ENCODE results near the gene IDUA. TPM values are rescaled to one million over a fixed set of nuclear protein-coding genes. Genes with fewer than 3 reads are reported as not detected.

IDUA gene
- total and polyA plus RNA-seq, 5 donors = 8.5 to 17.4 (median 17.0) TPM

GRCh38 chr4:984336-985054 is 2.3 kb upstream of the IDUA start:
- Histone ChIP-seq H3K27ac (ENCODE audit: low read length) (no peak overlapping the region), H3K9me3 (ENCODE audit: control insufficient read depth, low read length) (no peaks in the 10 kb centered on the region), H3K4me3 (ENCODE audit: low read length) (peak overlapping the region; percentile 7), H3K27me3 (ENCODE audit: control insufficient read depth, insufficient read depth) (no peaks in the 10 kb centered on the region), H3K4me1 (ENCODE audit: control insufficient read depth, insufficient read depth, low read length) (no peaks in the 10 kb centered on the region)
- peak in 1 of 3 donors; percentile 13 for DNase-seq
- ATAC-seq = no peak
- 83% methylated on average over 15 of the region's 15 CpGs for WGBS
- intact Hi-C loops (cut with DNase I) = loop anchor here in 1 of 4 donors (10.0 kb wide), 1 partner anchor 230 kb away; no protein-coding TSS in a partner anchor

GRCh38 chr4:985123-985830 is 1.6 kb upstream of the IDUA start:
- Histone ChIP-seq H3K4me1 (ENCODE audit: control insufficient read depth, insufficient read depth, low read length) (no peaks in the 10 kb centered on the region), H3K27me3 (ENCODE audit: control insufficient read depth, insufficient read depth) (no peaks in the 10 kb centered on the region), H3K4me3 (ENCODE audit: low read length) (peak overlapping the region; percentile 7), H3K9me3 (ENCODE audit: control insufficient read depth, low read length) (no peaks in the 10 kb centered on the region), H3K27ac (ENCODE audit: low read length) (no peak overlapping the region)
- intact Hi-C loops (cut with DNase I) = loop anchor here in 1 of 4 donors (10.0 kb wide), 1 partner anchor 230 kb away; no protein-coding TSS in a partner anchor
- DNase-seq = peak; percentile 75 to 93 (median 92)
- peak; percentile 78 to 80 for ATAC-seq
- WGBS = 48% methylated on average over 23 of the region's 23 CpGs

- no peak overlapping the region for H3K27ac ChIP-seq (ENCODE audit: low read length)
- intact Hi-C loops (cut with DNase I) = loop anchor here in 1 of 4 donors (10.0 kb wide), 1 partner anchor 232 kb away; no protein-coding TSS in a partner anchor
- DNase-seq (no peak), ATAC-seq (peak in 1 of 2 donors; percentile 1)
- H3K9me3 ChIP-seq (ENCODE audit: control insufficient read depth, low read length) = no peaks in the 10 kb centered on the region
- H3K27me3 ChIP-seq (ENCODE audit: control insufficient read depth, insufficient read depth) = no peaks in the 10 kb centered on the region
- WGBS = 3% methylated on average over 14 of the region's 14 CpGs
- peak overlapping the region; percentile 74 for H3K4me3 ChIP-seq (ENCODE audit: low read length)
- H3K4me1 ChIP-seq (ENCODE audit: control insufficient read depth, insufficient read depth, low read length) = no peaks in the 10 kb centered on the region
Measured at GRCh38 chr4:986428-986878, 391 bp upstream of the IDUA start.

- H3K4me3 ChIP-seq (ENCODE audit: low read length) = peak overlapping the region; percentile 74
- no peaks in the 10 kb centered on the region for H3K27me3 ChIP-seq (ENCODE audit: control insufficient read depth, insufficient read depth)
- intact Hi-C loops (cut with DNase I) = loop anchor here in 1 of 4 donors (10.0 kb wide), 1 partner anchor 233 kb away; no protein-coding TSS in a partner anchor
- ATAC-seq (no peak), DNase-seq (peak in 2 of 3 donors; percentile 55 to 65)
- 79% methylated on average over 37 of the region's 37 CpGs for WGBS
- H3K27ac ChIP-seq (ENCODE audit: low read length) = no peak overlapping the region
- H3K4me1 ChIP-seq (ENCODE audit: control insufficient read depth, insufficient read depth, low read length) = no peaks in the 10 kb centered on the region
- no peaks in the 10 kb centered on the region for H3K9me3 ChIP-seq (ENCODE audit: control insufficient read depth, low read length)
Measured at GRCh38 chr4:987624-988513, 1.0 kb downstream of the IDUA start.

GRCh38 chr4:988726-989721 is 2.2 kb downstream of the IDUA start:
- WGBS = 89% methylated on average over 69 of the region's 69 CpGs
- DNase-seq = peak; percentile 13 to 63 (median 40)
- intact Hi-C loops (cut with DNase I) = loop anchor here in 1 of 4 donors (10.0 kb wide), 1 partner anchor 234 kb away; no protein-coding TSS in a partner anchor

GRCh38 chr4:989722-990471 is 3.1 kb downstream of the IDUA start:
- intact Hi-C loops (cut with DNase I) = loop anchor here in 1 of 4 donors (10.0 kb wide), 1 partner anchor 235 kb away; no protein-coding TSS in a partner anchor
- no peaks in the 10 kb centered on the region for H3K4me1 ChIP-seq (ENCODE audit: control insufficient read depth, insufficient read depth, low read length)
- DNase-seq (peak; percentile 13 to 61 (median 46)), ATAC-seq (no peak)
- H3K27ac ChIP-seq (ENCODE audit: low read length) = no peak overlapping the region
- no peak overlapping the region for H3K4me3 ChIP-seq (ENCODE audit: low read length)
- WGBS = 96% methylated on average over 58 of the region's 58 CpGs
- H3K9me3 ChIP-seq (ENCODE audit: control insufficient read depth, low read length) = no peaks in the 10 kb centered on the region
- no peaks in the 10 kb centered on the region for H3K27me3 ChIP-seq (ENCODE audit: control insufficient read depth, insufficient read depth)

More at GRCh38 chr4:988726-989721, 2.2 kb downstream of the IDUA start:
- H3K9me3 ChIP-seq (ENCODE audit: control insufficient read depth, low read length) = no peaks in the 10 kb centered on the region
- H3K27ac ChIP-seq (ENCODE audit: low read length) = no peak overlapping the region
- H3K27me3 ChIP-seq (ENCODE audit: control insufficient read depth, insufficient read depth) = no peaks in the 10 kb centered on the region
- ATAC-seq = no peak
- no peak overlapping the region for H3K4me3 ChIP-seq (ENCODE audit: low read length)
- no peaks in the 10 kb centered on the region for H3K4me1 ChIP-seq (ENCODE audit: control insufficient read depth, insufficient read depth, low read length)

- intact Hi-C loops (cut with DNase I) = no loop called here
- no peak overlapping the region for H3K27ac ChIP-seq (ENCODE audit: low read length)
- no peak overlapping the region for H3K4me3 ChIP-seq (ENCODE audit: low read length)
- 90% methylated on average over 26 of the region's 26 CpGs for WGBS
- DNase-seq (peak; percentile 16 to 54 (median 50)), ATAC-seq (no peak)
- H3K9me3 ChIP-seq (ENCODE audit: control insufficient read depth, low read length) = no peaks in the 10 kb centered on the region
- H3K4me1 ChIP-seq (ENCODE audit: control insufficient read depth, insufficient read depth, low read length) = no peaks in the 10 kb centered on the region
- no peaks in the 10 kb centered on the region for H3K27me3 ChIP-seq (ENCODE audit: control insufficient read depth, insufficient read depth)
Measured at GRCh38 chr4:990746-991367, 4.0 kb downstream of the IDUA start.

- H3K4me3 ChIP-seq (ENCODE audit: low read length) = no peak overlapping the region
- no peaks in the 10 kb centered on the region for H3K9me3 ChIP-seq (ENCODE audit: control insufficient read depth, low read length)
- WGBS = 93% methylated on average over 50 of the region's 50 CpGs
- intact Hi-C loops (cut with DNase I) = no loop called here
- H3K4me1 ChIP-seq (ENCODE audit: control insufficient read depth, insufficient read depth, low read length) = no peaks in the 10 kb centered on the region
- H3K27ac ChIP-seq (ENCODE audit: low read length) = no peak overlapping the region
- H3K27me3 ChIP-seq (ENCODE audit: control insufficient read depth, insufficient read depth) = no peaks in the 10 kb centered on the region
- DNase-seq (peak; percentile 17 to 56 (median 54)), ATAC-seq (no peak)
Measured at GRCh38 chr4:991451-992296, 4.8 kb downstream of the IDUA start.
